Activated effector memory CD4-positive, alpha-beta T cell treated with anti-CD3 and anti-CD28 coated beads, Interleukin-2, amount 50 U/mL, for 16 hours (primary cell): ENCODE results near the gene MLF2.

Source experiments
- DNase-seq: peaks from one replicate; pipeline ENCODE4 v3.0.0-alpha.2; 2020

MLF2 gene

GRCh38 chr12:6752921-6753771, at the start of gene MLF2:
TSS of gene MLF2 (minus strand) at chr12:6753141. CDS start at chr12:6752334, 807 bp downstream.
- DNase-seq: peak; percentile 99

- DNase-seq: no peak
Observed at GRCh38 chr12:6799147-6799546, 46.2 kb upstream of the MLF2 start.

GRCh38 chr12:6796576-6796975, 43.6 kb upstream of the MLF2 start:
- DNase-seq: no peak

GRCh38 chr12:6795088-6795487, 42.1 kb upstream of the MLF2 start:
- no peak for DNase-seq

GRCh38 chr12:6792522-6793201, 39.7 kb upstream of the MLF2 start:
- DNase-seq: peak; percentile 75

GRCh38 chr12:6791931-6792520, 39.1 kb upstream of the MLF2 start:
- peak; percentile 73 for DNase-seq

- peak; percentile 83 for DNase-seq
Observed at GRCh38 chr12:6790496-6791150, 37.7 kb upstream of the MLF2 start.

GRCh38 chr12:6788972-6789924, 36.3 kb upstream of the MLF2 start, which contains the start of gene CD4:
TSS of gene CD4 (plus strand) at chr12:6789528. CDS start at chr12:6800139, 10,611 bp downstream.
- peak; percentile 90 for DNase-seq

- DNase-seq: no peak
Observed at GRCh38 chr12:6787309-6787708, 34.4 kb upstream of the MLF2 start.

GRCh38 chr12:6786416-6787094, 33.6 kb upstream of the MLF2 start:
- DNase-seq: no peak

- no peak for DNase-seq
Observed at GRCh38 chr12:6784761-6785160, 31.8 kb upstream of the MLF2 start.

- DNase-seq: no peak
Observed at GRCh38 chr12:6784296-6784695, 31.4 kb upstream of the MLF2 start.

GRCh38 chr12:6783828-6784227, 30.9 kb upstream of the MLF2 start:
- no peak for DNase-seq

GRCh38 chr12:6782850-6783566, 30.1 kb upstream of the MLF2 start:
- DNase-seq: no peak

- DNase-seq: no peak
Observed at GRCh38 chr12:6782119-6782518, 29.2 kb upstream of the MLF2 start.

- no peak for DNase-seq
Observed at GRCh38 chr12:6780573-6780972, 27.6 kb upstream of the MLF2 start.

GRCh38 chr12:6779708-6780432, 26.9 kb upstream of the MLF2 start:
- no peak for DNase-seq

GRCh38 chr12:6778574-6779550, 25.9 kb upstream of the MLF2 start:
- peak; percentile 95 for DNase-seq

GRCh38 chr12:6778217-6778573, 25.3 kb upstream of the MLF2 start:
- no peak for DNase-seq
